Amniotic stem cell (primary cell): ENCODE measurements around the gene TNNI3K.

Experiments used
- DNase-seq: peaks from one replicate; lab custom pipeline; 2025; lab: John Stamatoyannopoulos, UW

The TNNI3K gene

DNA sequence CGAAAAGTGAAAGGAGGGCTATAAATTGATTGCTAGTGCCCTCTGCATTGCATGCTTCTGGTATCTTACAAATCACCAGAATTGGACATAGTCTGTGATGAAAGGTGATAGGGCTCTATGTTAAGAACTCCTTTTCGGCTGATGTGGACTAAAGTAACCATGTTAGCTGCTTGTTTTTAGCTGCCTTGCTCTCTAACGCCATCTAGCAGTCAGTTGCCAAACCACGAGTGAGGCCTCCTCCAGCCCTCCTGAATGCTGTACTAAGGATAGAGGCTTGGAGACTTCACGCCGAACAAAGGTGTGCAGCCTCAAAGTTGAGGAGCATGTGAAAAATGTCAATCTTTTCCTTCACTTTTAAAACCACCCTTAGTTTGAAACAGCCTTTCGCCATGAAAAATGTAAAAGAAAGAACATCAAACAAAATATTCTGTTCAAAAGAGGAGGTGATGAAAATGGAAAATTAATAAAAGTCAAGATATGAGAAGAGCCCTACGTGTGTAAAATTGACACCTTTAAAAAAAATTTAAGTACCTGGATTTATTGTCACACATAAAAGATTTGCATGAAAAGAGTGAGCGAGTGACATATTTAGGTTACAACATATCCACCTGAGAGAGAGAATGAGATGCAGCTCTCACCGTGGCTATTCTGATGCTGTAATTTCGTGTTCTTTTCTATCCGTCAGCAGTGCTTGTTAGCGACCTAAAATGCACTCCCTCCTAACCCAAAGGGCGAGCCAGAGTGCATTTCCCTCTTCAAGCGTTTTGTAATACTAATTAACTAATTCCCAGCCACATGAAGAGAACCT is 269.1 kb downstream of the TNNI3K start:
- DNase-seq, result peak; percentile 12

- no peak for DNase-seq
Measured at GRCh38 chr1:74504933-74505512, 269.8 kb downstream of the TNNI3K start.

- DNase-seq, result no peak
Measured at GRCh38 chr1:74505928-74506710, 270.9 kb downstream of the TNNI3K start.

DNA sequence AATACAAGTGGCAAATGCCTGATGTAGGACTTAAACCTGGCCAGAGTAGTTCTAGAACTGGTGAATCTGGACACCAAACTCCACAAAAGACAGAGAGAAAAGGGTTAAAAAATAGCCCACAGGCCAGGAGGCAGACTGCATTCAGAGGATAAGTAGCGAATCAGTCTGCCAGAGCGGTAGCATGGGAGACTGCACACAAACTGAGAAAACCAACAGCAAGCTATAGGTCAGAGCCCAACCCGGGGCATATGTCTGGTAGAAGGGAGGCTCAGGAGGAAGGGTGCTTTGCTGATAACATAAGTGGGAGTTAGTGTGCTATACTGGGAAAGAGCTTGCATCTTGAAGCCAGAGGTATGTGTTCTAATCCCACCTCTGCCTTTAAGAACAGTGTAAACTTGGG is 273.3 kb downstream of the TNNI3K start:
- DNase-seq, result no peak

- DNase-seq, result no peak
Measured at GRCh38 chr1:74512170-74512915, 277.2 kb downstream of the TNNI3K start, which contains the start of gene LRRC53. LRRC53 (minus strand) TSS chr1:74512611; CDS start chr1:74483349, 29,262 bp downstream.

GRCh38 chr1:74513411-74514300 is 278.5 kb downstream of the TNNI3K start:
- DNase-seq, result no peak

GRCh38 chr1:74517599-74518051 is 282.4 kb downstream of the TNNI3K start:
- DNase-seq, result no peak

DNA sequence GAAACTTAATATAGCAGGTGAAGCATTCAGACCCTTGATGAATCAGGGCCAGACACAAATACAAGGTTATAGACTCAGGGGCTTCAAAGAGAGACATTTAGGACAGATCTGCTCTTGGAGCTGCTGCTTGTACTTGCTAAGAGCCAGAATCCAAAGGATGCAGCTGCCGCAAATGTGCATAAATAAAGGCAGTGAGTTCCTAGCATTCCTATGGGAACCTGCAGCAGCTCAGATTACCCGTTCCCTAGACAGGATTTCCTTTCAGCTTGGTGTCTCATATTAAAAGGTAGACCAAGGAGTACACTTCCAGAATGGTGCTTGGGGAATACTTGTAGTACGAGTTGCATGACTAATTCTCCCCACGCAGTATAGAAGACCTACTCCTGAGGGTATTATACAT is 287.0 kb downstream of the TNNI3K start:
- no peak for DNase-seq

- no peak for DNase-seq
Measured at GRCh38 chr1:74523873-74524480, 288.8 kb downstream of the TNNI3K start.

DNA sequence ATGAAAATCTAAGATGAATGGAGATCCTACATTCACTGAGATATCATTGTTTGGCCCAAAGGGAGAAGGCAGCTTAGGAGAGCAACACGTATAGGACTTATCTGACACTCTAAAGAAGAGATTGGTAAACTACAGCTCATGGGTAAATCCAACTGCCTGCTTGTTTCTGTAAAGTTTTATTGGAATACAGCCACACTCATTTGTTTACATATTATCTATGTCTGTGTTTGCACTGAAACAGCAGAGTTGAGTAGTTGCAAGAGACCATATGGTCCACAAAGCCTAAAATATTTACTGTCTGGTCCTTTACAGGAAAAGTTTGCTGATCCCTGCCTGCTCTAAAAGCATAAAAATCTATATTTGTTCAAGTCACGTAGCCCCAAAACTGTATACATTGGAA is 291.5 kb downstream of the TNNI3K start:
- no peak for DNase-seq

DNA sequence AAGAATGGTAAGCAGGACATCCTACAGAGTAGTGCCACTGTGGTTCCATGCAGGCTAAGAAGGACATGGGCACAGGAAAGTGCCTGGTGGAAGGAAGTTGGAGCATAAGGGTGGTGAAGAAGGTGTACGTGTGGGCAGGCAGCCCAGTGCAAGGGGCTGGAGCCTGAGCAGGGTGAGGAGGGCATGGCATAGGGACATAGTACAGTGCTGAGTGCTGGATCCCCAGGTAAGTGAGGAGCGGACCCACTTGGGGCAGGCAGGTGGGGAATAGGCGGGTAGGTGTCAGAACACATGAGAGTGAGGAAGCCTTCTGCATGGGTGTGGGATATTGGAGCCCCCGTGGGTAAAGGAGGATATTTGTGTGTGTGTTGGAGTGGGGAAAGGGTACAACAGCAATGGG is 292.9 kb downstream of the TNNI3K start:
- DNase-seq, result no peak

- no peak for DNase-seq
Measured at GRCh38 chr1:74530892-74531291, 295.7 kb downstream of the TNNI3K start.

- DNase-seq, result no peak
Measured at GRCh38 chr1:74531796-74532195, 296.6 kb downstream of the TNNI3K start.

GRCh38 chr1:74534241-74534640 is 299.1 kb downstream of the TNNI3K start:
- peak; percentile 9 for DNase-seq

DNA sequence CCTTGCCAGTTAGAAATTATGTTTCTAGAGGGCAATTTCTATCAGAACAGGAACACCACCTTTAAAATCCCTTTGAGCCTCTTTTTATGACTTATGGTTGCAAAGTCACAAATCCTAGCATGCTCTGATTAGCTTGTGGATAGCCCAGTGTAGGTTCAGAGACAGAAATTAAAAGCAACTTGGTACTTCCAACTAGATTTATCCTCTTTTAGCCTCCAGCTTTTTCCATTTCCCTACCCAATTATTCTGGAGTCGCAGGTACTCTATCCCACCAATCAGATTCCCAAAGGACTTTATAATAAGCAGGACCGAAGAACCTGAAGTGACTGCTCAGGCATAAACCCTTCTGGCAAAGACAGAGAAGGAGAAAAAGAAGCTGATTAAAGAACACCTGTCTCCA is 310.6 kb downstream of the TNNI3K start:
- DNase-seq, result no peak

GRCh38 chr1:74548961-74549750 is 314.0 kb downstream of the TNNI3K start:
- no peak for DNase-seq

DNA sequence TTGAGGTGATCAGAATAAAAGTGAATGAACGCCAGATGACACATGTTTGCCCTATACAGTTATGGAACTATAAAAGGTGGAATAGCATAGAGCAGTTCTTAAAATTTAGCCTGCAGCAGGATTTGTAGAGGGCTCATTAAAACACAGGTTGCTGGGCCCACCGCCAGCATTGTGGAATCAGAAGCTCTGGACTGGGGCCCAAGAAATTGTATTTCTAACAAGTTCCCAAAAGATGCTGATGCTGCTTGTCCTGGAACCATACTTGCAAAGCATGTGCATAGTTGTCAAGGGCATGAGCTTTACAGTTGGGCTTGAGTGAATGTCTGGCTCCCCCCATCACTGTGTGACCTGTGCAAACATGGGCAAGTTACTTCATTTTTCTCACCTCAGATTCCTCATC is 314.7 kb downstream of the TNNI3K start:
- DNase-seq, result no peak

GRCh38 chr1:74570797-74571492 is 335.8 kb downstream of the TNNI3K start:
- no peak for DNase-seq

DNA sequence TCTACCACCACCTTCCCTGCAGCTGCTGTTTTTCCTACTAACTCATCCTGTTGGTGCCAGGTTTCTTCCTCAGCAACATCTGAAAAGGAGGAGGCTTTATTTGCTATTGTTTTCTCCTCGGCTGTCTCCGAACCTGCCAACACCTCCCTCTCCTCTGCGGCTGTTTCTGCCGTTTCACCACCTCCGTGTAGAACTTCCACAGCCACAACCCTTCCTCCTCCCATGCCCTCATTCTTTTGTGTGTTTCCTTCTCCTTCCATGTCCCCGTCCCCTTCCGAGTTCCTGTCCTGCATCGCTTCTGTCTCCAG is 336.3 kb downstream of the TNNI3K start:
- DNase-seq, result no peak
